NK-92 (cell line): ENCODE measurements around the gene HDAC9.

ENCODE experiments used
- DNase-seq: peaks from one replicate; lab custom pipeline; 2025; ENCODE audit not compliant: unreplicated experiment; lab: John Stamatoyannopoulos, UW

The HDAC9 gene

GRCh38 chr7:18653381-18654155 is 158.0 kb downstream of the HDAC9 start:
- DNase-seq: no peak

- no peak for DNase-seq
Measured at GRCh38 chr7:18654709-18655108, 159.2 kb downstream of the HDAC9 start.

- DNase-seq: no peak
Measured at GRCh38 chr7:18655506-18655905, 160.0 kb downstream of the HDAC9 start.

- no peak for DNase-seq
Measured at GRCh38 chr7:18655912-18656311, 160.4 kb downstream of the HDAC9 start.

- no peak for DNase-seq
Measured at GRCh38 chr7:18656362-18656761, 160.8 kb downstream of the HDAC9 start.

GRCh38 chr7:18659746-18660145 is 164.2 kb downstream of the HDAC9 start:
- DNase-seq: no peak

- DNase-seq: no peak
Measured at GRCh38 chr7:18663321-18663720, 167.8 kb downstream of the HDAC9 start.

GRCh38 chr7:18666107-18666728 is 170.7 kb downstream of the HDAC9 start:
- DNase-seq: no peak

GRCh38 chr7:18667466-18667865 is 171.9 kb downstream of the HDAC9 start:
- DNase-seq: no peak

GRCh38 chr7:18671176-18671575 is 175.6 kb downstream of the HDAC9 start:
- DNase-seq: no peak

- no peak for DNase-seq
Measured at GRCh38 chr7:18675579-18675978, 180.0 kb downstream of the HDAC9 start.

GRCh38 chr7:18679261-18679660 is 183.7 kb downstream of the HDAC9 start:
- no peak for DNase-seq

- DNase-seq: no peak
Measured at GRCh38 chr7:18680576-18680975, 185.0 kb downstream of the HDAC9 start.

GRCh38 chr7:18684916-18685315 is 189.4 kb downstream of the HDAC9 start:
- DNase-seq: no peak

- DNase-seq: no peak
Measured at GRCh38 chr7:18685971-18686370, 190.4 kb downstream of the HDAC9 start.

GRCh38 chr7:18689551-18689950 is 194.0 kb downstream of the HDAC9 start:
- no peak for DNase-seq

GRCh38 chr7:18693406-18693805 is 197.9 kb downstream of the HDAC9 start:
- no peak for DNase-seq

GRCh38 chr7:18693816-18694215 is 198.3 kb downstream of the HDAC9 start:
- no peak for DNase-seq

GRCh38 chr7:18694484-18694883 is 198.9 kb downstream of the HDAC9 start:
- no peak for DNase-seq

GRCh38 chr7:18694911-18695310 is 199.4 kb downstream of the HDAC9 start:
- no peak for DNase-seq

- no peak for DNase-seq
Measured at GRCh38 chr7:18698258-18698734, 202.7 kb downstream of the HDAC9 start.

GRCh38 chr7:18700147-18700546 is 204.6 kb downstream of the HDAC9 start:
- no peak for DNase-seq
